ENCODE results near the gene LATS2. TPM values are rescaled to one million over a fixed set of nuclear protein-coding genes. Genes with fewer than 3 reads are reported as not detected.
A peak's percentile ranks its signal among the peaks of the same experiment; 100 is the strongest.

The LATS2 gene
- total RNA-seq, 1 donor = 24.2 TPM

- no peak overlapping the region for H3K4me2 ChIP-seq (ENCODE audit: insufficient read depth, low read length)
- no peak overlapping the region for H3K4me3 ChIP-seq (ENCODE audit: insufficient read depth, low read length)
- H3K36me3 ChIP-seq (ENCODE audit: insufficient read depth, low read length) = peaks cover 13% of the 10 kb centered on the region
- no peaks in the 10 kb centered on the region for H3K9me3 ChIP-seq (ENCODE audit: low read depth, low read length)
- peaks cover 69% of the 10 kb centered on the region for H3K4me1 ChIP-seq (ENCODE audit: insufficient read depth, low read length)
- TF ChIP-seq CTCF (IDR thresholded peaks at IDR 0.05; ENCODE audit: extremely low read depth, low read depth, low read length) = no peak
- no peak overlapping the region for H2AFZ ChIP-seq (ENCODE audit: low read length)
- H3K27ac ChIP-seq (ENCODE audit: low read depth, low read length) = peak overlapping the region; percentile 97
- peaks cover 78% of the 10 kb centered on the region for H3K79me2 ChIP-seq (ENCODE audit: insufficient read depth, low read length)
- peaks cover 66% of the 10 kb centered on the region for H4K20me1 ChIP-seq (ENCODE audit: insufficient read depth, low read length)
- DNase-seq (ENCODE audit: insufficient read length, low spot score, missing footprints) = no peak
- no peaks in the 10 kb centered on the region for H3K27me3 ChIP-seq (ENCODE audit: insufficient read depth, low read length)
Observed at GRCh38 chr13:21012841-21013681, 48.3 kb downstream of the LATS2 start.

GRCh38 chr13:21012211-21012610 is 49.2 kb downstream of the LATS2 start:
- Histone ChIP-seq H2AFZ (ENCODE audit: low read length) (no peak overlapping the region), H3K27ac (ENCODE audit: low read depth, low read length) (no peak overlapping the region), H3K27me3 (ENCODE audit: insufficient read depth, low read length) (no peaks in the 10 kb centered on the region), H3K9me3 (ENCODE audit: low read depth, low read length) (no peaks in the 10 kb centered on the region), H3K79me2 (ENCODE audit: insufficient read depth, low read length) (peaks cover 80% of the 10 kb centered on the region), H4K20me1 (ENCODE audit: insufficient read depth, low read length) (peaks cover 70% of the 10 kb centered on the region), H3K4me1 (ENCODE audit: insufficient read depth, low read length) (peaks cover 60% of the 10 kb centered on the region), H3K4me3 (ENCODE audit: insufficient read depth, low read length) (no peak overlapping the region), H3K36me3 (ENCODE audit: insufficient read depth, low read length) (peaks cover 10% of the 10 kb centered on the region), H3K4me2 (ENCODE audit: insufficient read depth, low read length) (no peak overlapping the region)
- DNase-seq (ENCODE audit: insufficient read length, low spot score, missing footprints) = no peak
- TF ChIP-seq CTCF (IDR thresholded peaks at IDR 0.05; ENCODE audit: extremely low read depth, low read depth, low read length) = no peak

DNA sequence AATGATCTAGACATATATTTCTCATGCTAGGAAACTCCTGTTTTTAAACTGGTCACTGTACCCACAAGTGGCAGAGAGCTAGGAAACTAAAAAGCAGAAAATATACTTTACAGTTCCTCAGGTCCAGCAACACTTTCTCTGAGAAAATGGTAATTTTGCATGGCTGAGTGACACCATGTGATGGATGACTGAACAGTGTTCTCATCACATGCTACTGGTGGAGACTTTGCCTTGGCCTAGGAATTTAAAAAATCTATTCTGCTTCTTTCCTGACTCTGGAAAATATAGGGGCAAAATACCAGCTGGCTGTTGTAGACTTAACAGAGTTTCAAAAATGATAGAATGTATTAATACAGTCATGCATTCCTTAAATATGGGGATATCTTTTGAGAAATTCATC is 50.0 kb downstream of the LATS2 start:
- no peak for TF ChIP-seq CTCF (IDR thresholded peaks at IDR 0.05; ENCODE audit: extremely low read depth, low read depth, low read length)
- peaks cover 84% of the 10 kb centered on the region for H3K79me2 ChIP-seq (ENCODE audit: insufficient read depth, low read length)
- H3K27ac ChIP-seq (ENCODE audit: low read depth, low read length) = peak overlapping the region; percentile 25
- H3K4me3 ChIP-seq (ENCODE audit: insufficient read depth, low read length) = no peak overlapping the region
- no peak overlapping the region for H3K4me2 ChIP-seq (ENCODE audit: insufficient read depth, low read length)
- peaks cover 10% of the 10 kb centered on the region for H3K36me3 ChIP-seq (ENCODE audit: insufficient read depth, low read length)
- H3K27me3 ChIP-seq (ENCODE audit: insufficient read depth, low read length) = no peaks in the 10 kb centered on the region
- H2AFZ ChIP-seq (ENCODE audit: low read length) = no peak overlapping the region
- peaks cover 64% of the 10 kb centered on the region for H4K20me1 ChIP-seq (ENCODE audit: insufficient read depth, low read length)
- no peaks in the 10 kb centered on the region for H3K9me3 ChIP-seq (ENCODE audit: low read depth, low read length)
- H3K4me1 ChIP-seq (ENCODE audit: insufficient read depth, low read length) = peaks cover 52% of the 10 kb centered on the region
- DNase-seq (ENCODE audit: insufficient read length, low spot score, missing footprints) = no peak

- no peaks in the 10 kb centered on the region for H3K27me3 ChIP-seq (ENCODE audit: insufficient read depth, low read length)
- H3K4me2 ChIP-seq (ENCODE audit: insufficient read depth, low read length) = no peak overlapping the region
- no peaks in the 10 kb centered on the region for H3K9me3 ChIP-seq (ENCODE audit: low read depth, low read length)
- no peak for DNase-seq (ENCODE audit: insufficient read length, low spot score, missing footprints)
- peaks cover 63% of the 10 kb centered on the region for H4K20me1 ChIP-seq (ENCODE audit: insufficient read depth, low read length)
- H3K4me3 ChIP-seq (ENCODE audit: insufficient read depth, low read length) = no peak overlapping the region
- peaks cover 44% of the 10 kb centered on the region for H3K4me1 ChIP-seq (ENCODE audit: insufficient read depth, low read length)
- peaks cover 83% of the 10 kb centered on the region for H3K79me2 ChIP-seq (ENCODE audit: insufficient read depth, low read length)
- no peak for TF ChIP-seq CTCF (IDR thresholded peaks at IDR 0.05; ENCODE audit: extremely low read depth, low read depth, low read length)
- H2AFZ ChIP-seq (ENCODE audit: low read length) = no peak overlapping the region
- peak overlapping the region; percentile 25 for H3K27ac ChIP-seq (ENCODE audit: low read depth, low read length)
- H3K36me3 ChIP-seq (ENCODE audit: insufficient read depth, low read length) = peaks cover 10% of the 10 kb centered on the region
Observed at GRCh38 chr13:21010621-21011020, 50.8 kb downstream of the LATS2 start.
